SK-MEL-5 (cell line): Measurements from ENCODE around the gene MTCH2. TPM values are rescaled to one million over a fixed set of nuclear protein-coding genes. Genes with fewer than 3 reads are reported as not detected.
"Not testable (repeated sequence)": the region's sequence is repeated elsewhere in the genome, so short reads cannot be mapped to it uniquely, and the experiment has no call there.

Experiments used
- DNase-seq: peaks from one replicate; pipeline ENCODE4 v3.0.0-alpha.2; 2016; ENCODE audit warnings: low read depth, low spot score
- in situ Hi-C: cut with HindIII; loops from 2 replicates; pipeline ENCODE4 v1.10.0; 2016; ENCODE audit warnings: low sequenced_read_pairs, high pct_unique_total_duplicates, low pct_unique_long_range_greater_than_20kb
- total RNA-seq: library from RNA; depleted of rRNA; stranded (reverse); fragments of >200 nt; shearing (Covaris generic); gene quantifications from 2 replicates; pipeline ENCODE4 v1.2.3, GENCODE V29; 2014

The MTCH2 gene
- total RNA-seq, 1 experiment from 2014 or later = 154 TPM

DNA sequence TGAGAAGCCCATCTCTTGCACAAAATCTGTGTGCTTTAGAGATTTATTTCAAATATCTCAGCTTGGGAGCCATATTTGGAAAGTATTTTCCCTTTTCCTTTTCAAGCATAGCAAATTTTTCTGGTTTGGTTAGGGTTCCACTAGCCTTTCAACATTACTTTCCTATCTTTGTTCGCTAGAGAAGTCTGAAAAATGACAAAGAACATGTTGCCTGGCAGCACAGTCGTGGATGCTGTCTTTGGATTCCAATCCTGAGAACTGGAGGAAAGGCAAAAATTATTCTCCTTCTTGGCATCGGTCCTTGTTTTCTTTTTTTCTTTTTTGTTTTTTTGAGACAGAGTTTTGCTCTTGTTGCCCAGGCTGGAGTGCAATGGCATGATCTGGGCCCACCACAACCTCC is 6.9 kb upstream of the MTCH2 start:
- no peak for DNase-seq
- in situ Hi-C loops = no loop called here

DNA sequence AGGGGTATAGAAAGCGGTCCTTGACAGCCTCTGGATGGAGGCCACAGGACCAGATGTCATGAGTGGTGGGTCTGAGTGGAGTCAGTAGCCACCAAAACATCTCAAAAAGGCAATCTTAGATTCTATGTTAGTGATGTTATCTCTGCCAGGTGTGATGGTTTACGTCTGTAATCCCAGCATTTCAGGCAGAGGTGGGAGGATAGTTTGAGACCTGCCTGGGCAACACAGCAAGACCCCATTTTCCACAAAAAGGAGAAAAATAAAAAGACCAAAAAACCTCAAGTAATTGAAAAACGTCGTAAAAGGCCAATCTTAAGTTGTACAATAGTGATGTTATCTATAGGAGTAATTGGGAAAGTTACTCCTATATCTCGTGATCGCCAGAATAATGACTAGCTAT is 3.7 kb upstream of the MTCH2 start:
- no peak for DNase-seq
- in situ Hi-C loops = no loop called here

DNA sequence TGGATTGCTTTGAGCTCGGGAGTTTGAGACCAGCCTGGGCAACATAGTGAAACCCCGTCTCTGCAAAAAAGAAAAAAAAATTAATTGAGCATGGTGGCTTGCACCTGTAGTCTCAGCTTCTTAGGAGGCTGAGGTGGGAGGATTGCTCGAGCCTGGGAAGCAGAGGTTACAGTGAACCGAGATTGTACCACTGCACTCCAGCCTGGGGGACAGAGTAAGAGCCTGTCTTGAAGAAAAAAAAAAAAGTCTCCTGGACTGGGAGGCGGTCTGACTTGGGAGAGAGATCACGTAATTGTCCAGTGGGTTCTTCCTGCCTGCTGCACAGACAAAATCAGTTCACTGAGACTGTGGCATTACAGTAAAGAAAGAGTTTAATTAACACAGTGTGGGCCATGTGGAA is 3.1 kb upstream of the MTCH2 start:
- in situ Hi-C loops = no loop called here
- no peak for DNase-seq

DNA sequence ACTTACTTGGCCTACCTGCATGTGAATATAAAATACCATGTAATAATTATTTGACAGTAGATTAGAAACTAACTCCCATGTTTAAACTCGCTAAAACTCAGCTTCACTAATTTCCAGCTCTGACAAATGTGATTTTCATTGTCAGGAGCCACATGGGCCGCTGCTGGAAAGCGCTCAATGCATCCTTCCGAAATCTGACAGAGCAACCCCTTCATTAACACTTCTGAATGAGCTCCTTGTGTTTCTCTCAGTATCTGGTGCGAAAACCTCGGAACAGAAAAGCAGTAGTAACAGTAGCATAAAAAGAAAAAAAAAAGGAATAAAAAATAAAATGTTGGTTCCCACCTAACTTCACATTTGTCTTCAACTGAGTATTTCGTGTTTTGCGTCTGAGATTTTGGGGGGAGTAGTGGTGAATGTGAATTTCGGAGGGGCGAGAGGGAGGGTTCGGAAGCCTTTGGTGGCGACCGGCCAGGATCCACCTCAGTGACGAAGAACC is 710 bp downstream of the MTCH2 start:
- peak; percentile 45 for DNase-seq
- in situ Hi-C loops = no loop called here

DNA sequence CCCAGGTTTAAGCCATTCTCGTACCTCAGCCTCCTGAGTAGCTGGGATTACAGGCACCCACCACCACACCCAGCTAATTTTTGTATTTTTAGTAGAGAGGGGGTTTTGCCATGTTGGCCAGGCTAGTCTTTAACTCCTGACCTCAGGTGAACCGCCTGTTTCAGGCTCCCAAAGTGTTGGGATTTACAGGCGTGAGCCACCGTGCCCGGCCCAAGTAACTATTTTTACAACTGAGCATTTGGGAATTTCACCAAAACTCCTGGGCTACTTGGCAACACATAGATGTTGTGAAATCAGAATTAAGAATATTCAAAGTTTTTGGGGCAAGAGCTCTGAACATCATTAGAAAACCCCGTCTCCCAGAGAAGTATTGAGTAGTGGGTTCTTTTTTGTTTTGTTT is 1.9 kb downstream of the MTCH2 start:
- in situ Hi-C loops = not testable (repeated sequence)

DNA sequence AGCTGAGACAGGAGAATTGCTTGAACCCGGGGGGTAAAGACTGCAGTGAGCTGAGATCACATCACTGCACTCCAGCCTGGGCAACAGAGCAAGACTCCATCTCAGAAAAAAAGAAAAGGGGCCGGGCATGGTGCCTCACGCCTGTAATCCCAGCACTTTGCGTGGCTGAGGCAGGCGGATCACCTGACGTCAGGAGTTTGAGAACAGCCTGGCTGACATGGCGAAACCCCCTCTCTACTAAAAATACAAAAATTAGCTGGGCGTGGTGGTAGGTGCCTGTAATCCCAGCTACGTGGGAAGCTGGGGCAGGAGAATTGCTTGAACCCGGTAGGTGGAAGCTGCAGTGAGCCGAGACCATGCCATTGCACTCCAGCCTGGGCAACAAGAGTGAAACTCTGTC is 6.0 kb downstream of the MTCH2 start:
- DNase-seq, in situ Hi-C loops: not testable (repeated sequence)

More for the DNA sequence above, 1.9 kb downstream of the MTCH2 start:
- not testable (repeated sequence) for DNase-seq

DNA sequence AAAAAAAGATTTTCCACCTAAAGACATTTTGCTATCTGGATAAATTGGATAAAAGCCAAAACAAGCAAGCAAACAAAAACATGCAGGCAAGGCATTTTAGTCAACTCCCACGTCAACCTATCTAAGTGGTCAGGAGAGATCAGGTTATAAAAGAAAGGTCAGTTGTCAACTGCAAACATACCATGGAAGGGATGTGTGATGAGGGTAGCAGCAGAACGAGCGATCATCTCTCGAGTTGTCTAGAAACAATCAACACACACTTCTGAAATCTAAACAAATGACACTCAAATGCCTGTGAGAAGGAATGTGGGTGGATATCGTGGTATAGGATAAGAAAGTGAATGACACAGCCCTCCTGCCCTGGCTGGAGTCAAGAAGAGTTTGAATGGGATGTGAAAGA is 10.9 kb downstream of the MTCH2 start:
- in situ Hi-C loops = no loop called here
- no peak for DNase-seq

DNA sequence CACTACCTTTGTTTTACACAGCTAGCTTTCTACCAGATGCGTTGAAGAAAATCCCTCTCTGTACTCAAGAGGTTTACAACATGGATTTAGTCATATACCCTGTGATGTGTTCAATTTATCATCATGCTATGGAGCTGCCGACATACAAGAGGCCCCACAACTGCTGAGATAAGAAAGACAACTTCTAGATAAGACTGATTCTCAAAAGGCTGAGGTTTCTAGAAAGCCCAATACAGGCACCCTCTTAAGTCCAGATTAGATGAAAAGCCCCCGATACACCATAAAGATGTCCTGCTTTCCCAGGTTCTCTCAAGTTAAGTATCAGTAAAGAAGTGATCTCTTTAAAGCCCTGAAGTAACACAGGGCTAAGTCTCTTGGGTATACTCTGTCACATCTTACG is 14.3 kb downstream of the MTCH2 start:
- DNase-seq = no peak
- in situ Hi-C loops = no loop called here

DNA sequence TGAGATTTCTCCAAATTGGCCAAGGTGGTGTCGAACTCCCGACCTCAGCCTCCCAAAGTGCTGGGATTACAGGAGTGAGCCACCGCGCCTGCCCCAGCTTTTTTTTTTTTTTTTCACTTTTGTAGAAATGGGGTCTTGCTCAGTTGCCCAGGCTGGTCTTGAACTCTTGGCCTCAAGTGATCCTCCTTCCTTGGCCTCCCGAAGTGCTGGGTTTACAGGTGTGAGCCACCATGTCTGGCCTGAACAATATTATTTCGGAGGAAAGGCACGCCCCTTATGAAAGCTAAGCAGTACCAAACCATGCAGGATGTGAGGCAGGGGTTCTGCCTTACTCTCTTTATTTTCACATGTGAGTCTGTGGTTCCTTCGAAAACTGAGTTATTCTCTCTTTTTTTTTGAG is 16.1 kb downstream of the MTCH2 start:
- in situ Hi-C loops = no loop called here
- no peak for DNase-seq

DNA sequence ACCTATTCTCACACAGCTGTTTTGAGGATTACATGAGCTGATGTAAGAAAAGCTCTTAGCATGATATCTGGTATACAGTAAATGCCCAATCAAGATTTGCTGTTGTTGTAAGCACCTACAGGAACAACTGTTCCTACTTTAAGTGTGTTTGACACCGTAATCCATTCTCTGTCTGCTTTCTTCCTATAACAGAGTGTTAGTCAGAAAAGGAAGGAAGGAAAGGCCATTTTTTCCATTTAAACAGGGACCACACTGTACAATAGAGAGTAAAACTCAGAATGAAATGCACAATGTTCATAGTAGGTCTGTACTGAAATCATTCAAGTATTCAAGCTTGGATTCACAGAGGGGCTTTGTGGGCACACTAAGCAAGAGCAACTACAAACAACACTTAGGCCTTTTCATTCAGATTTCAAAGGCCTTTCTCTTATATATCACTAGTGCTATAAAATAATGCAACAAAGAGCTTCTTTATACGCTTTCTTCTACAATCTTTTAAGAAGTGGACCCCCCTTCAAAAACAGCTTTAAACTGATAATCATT is 21.5 kb downstream of the MTCH2 start:
- DNase-seq = peak; percentile 78
- in situ Hi-C loops = no loop called here

DNA sequence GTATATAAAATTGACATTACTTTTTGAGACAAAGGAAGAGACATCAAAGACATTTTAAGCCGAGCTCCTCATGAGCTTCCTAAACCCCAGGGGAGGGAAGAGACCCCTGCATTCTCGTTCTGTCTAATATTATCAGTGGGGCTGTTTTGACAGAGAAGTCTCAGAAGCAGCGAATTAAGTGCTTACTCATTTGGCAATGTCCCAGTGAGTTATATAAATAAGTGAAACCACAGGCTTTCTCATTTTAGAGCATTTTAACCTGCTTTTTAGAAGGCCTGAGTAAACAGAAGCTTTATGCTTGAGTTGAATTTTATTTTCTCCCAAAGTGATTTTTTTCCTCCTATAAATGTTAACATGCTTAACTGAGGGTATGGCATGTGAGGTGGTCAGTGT is 24.9 kb downstream of the MTCH2 start:
- DNase-seq = no peak
- in situ Hi-C loops = no loop called here

DNA sequence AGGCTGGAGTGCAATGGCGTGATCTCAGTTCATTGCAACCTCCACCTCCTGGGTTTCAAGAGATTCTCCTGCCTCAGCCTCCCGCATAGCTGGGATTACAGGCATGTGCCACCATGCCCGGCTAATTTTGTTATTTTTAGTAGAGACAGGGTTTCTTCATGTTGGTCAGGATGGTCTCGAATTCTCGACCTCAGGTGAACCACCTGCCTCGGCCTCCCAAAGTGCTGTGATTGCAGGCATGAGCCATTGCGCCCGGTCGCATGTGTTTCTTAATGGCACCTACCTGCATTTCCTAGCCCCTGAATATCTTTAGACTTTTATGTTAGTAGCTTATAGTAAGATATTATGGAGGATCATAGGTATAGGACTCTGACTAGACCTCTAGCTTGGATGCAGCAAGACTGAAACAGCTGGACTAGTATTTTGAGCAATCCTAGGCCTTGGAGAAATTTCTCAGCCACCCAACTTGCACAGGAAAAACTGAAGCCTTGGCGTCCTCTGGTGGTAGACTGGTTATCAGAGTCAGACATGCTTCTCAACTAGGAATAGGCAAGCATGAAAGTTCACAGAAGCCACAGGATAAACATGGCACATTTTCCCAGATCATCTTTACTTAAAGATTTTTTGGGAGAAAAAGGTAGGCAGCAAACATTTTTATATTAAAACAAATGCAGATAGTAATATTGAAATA is 25.5 kb downstream of the MTCH2 start:
- in situ Hi-C loops = no loop called here
- DNase-seq = peak; percentile 80

DNA sequence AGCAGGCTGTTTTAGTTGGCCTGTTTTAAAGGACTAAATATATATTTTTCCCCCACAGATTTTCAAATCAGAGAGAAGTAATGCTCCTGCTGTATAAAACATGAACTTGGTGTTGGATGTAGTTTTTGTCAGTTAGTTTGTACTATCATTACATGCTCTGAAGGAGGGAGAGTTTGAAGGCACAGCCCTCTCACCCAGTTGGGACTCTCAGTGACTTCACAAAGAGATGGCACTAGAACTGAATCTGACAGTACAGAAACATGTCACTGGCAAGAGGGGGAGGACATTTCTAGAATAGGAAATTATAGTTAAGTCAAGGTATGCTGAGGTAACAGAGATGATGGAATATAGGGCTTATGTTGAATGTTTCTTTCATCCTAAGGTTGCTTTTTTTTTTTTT is 27.1 kb downstream of the MTCH2 start:
- no peak for DNase-seq
- in situ Hi-C loops = no loop called here

DNA sequence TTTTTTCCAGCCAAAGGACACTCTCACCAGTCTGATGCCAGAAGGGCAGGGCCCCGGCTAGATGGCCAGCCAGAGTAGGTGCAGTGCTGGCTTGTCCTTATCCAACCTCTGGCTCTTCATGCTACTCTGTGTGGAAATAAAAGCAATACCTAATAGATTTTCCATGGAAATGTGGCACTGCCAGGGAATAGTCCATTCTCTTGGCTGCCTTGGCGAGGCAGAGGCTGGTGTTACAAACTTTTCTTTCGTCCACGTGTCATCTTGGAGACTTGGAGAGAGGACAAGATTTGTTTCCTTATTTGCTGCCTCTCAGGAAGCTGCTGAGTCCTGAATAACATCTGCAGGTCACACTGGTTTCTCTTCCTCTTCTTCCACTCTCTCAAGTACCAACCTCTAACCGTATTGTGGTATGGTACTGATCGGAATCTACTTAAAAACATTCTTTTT is 31.0 kb downstream of the MTCH2 start:
- DNase-seq = no peak
- in situ Hi-C loops = no loop called here

DNA sequence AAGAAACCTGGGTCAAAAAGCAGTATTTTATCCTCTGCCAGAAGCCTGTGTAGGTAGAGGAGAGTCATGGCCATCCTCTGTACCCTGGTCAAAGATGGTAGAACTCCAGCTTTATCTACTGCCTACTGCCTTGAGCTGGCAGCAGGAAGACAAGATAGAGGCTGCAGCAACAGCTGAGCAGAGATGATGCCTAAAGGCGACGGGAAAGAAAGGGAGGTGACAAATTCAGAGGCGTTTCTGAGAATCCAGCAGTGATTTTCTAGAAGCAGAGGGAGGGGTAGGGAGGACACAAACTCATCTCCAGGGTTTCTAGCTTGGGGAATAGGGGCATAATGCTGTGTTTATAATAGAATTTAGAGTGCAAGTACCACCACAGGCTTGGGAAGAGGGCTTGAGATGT is 32.7 kb downstream of the MTCH2 start:
- in situ Hi-C loops = no loop called here
- no peak for DNase-seq

DNA sequence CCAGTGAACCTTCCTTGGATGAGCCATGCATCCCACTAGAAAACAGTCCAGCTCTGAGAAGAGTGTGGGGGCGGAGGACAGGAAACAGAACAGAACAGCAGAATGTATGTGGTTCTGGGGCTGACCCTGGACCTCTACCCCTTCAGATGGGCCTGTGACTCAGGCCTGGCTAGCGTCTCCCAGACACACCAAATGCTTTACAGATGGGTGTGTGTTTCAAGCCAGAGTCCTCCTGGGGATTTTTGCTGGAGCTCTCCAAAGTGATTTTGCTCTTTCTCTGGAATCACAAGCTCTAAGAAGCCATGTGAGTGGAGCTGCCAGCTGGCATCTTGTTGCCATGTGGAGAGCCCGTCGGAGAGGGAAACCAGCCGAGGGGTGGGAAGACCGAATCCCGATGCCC is 35.0 kb downstream of the MTCH2 start:
- DNase-seq = no peak
- in situ Hi-C loops = no loop called here

DNA sequence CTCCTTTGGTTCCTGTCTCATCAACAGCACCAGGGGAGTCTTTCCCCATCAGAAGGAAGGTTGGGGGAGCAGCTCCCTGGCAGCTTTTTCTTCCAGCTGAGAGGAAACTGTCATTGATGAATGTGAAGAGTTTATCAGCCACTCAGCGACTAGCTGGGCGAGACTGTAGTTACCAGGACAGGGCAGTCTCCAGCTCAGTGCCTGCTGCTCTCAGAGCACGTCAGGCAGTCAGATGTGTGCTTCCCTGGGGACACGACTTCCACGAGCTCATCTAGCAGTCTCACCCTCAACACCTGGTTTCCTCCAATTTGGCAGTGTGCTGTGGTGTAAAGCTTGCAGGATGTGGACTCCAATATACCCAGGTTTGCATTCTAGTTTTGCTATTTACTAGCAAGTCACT is 35.6 kb downstream of the MTCH2 start:
- no peak for DNase-seq
- in situ Hi-C loops = no loop called here

DNA sequence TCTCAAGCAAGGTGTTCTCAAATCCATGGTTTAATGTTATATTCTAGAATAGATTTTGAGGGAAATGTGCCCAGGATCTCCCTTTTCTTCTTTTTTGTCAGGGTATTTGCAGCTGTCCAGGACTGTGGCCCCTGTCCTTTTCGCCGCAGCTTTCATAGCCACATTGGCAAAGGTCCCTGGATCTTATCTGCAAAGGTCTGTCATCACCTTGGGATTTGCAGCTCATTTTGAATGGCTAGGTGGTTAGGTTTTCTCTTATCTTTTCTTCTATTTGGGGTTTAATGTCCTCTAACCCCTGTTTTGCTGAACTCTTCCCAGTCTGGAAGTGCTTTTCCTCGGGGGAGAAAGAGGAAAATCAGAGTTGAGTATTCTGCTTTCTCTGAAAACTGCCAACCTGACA is 36.4 kb downstream of the MTCH2 start:
- DNase-seq = no peak
- in situ Hi-C loops = no loop called here

DNA sequence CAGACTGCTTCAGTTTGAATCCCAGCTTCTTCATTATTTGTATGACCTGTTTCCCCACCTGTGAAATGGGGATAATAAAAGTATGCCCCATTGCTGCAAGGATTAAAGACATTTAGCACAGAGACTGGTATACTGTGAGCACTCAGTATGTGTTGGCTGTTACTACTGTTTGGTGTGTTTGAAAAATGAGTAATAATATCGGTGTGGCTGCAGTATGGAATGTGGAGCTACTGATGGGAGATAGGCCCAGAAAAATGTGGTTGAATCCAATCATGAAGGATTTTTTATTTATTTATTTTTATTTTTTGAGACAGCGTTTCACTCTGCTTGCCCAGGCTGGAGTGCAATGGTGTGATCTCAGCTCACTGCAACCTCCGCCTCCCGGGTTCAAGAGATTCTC is 39.1 kb downstream of the MTCH2 start:
- DNase-seq = no peak
- in situ Hi-C loops = no loop called here
